Stimulated activated CD8-positive, alpha-beta memory T cell treated with anti-CD3 and anti-CD28 coated beads, Interleukin-12 subunit alpha, Interleukin-12 subunit beta, amount 100 ng/mL, for 24 hours (primary cell): ENCODE measurements around the gene RNMT.
"Not testable (repeated sequence)": the region's sequence is repeated elsewhere in the genome, so short reads cannot be mapped to it uniquely, and the experiment has no call there.

Experiments used
- DNase-seq: peaks from one replicate; pipeline ENCODE4 v3.0.0-alpha.2; 2020; ENCODE audit errors: extremely low read depth

The RNMT gene

DNA sequence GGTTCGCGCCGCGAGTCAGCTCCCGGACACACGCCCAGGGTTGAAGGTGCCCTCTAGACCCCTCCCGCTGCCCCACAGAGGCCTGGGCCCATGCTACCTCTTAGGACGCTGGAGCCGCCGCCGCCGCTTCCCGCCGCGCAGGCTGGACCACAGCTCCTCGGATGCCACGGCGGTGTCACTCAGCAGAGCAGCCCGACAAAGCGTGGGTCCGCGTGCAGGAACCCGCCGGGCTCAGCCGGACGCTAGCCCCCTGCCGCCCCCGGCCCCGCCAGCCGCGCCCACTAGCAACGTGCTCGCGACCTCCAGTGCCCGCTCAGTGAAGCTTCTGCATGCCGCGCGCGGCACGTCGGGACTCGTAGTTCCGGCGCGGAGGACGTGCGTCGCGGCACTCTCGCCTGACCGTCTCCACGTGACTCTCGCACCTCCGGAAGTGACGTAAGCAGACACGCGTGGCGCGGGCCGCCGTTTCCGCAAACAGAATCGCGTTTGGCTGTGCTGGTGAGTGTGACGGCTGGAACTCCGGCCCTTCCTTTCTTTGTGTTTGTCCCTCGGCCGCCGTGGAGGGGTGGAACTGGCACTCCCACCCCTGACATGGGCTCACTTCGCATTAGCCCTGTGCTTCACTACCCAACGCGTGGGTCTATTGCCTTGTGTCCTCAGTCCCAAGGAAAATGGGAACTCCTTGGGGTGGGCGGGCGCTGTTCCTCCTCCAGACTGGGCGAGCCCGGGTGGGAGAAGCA lies at the start of gene RNMT, which contains the start of gene FAM210A:
TSS of gene RNMT (plus strand) at position 442 of the 740 bp plus-strand sequence. CDS start 4,845 bp downstream, outside the sequence.
TSS of gene FAM210A (minus strand) at position 327 of the 740 bp plus-strand sequence. CDS start 44,481 bp downstream, outside the sequence.
- DNase-seq, result peak; percentile 85

DNA sequence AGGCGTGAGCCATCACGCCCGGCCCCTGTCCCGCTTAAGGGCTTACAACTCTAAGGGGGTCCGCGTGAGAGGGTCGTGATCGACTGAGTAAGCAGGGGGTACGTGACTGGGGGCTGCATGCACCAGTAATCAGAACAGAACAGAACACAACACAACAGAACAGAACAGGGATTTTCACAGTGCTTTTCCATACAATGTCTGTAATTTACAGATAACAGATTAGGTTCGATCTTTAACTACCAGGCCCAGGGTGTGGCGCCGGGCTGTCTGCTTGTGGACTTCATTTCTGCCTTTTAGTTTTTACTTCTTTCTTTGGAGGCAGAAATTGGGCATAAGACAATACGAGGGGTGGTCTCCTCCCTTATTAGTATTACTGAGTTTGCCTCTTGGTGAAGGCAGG lies 49.1 kb upstream of the RNMT start:
- DNase-seq, result not testable (repeated sequence)

DNA sequence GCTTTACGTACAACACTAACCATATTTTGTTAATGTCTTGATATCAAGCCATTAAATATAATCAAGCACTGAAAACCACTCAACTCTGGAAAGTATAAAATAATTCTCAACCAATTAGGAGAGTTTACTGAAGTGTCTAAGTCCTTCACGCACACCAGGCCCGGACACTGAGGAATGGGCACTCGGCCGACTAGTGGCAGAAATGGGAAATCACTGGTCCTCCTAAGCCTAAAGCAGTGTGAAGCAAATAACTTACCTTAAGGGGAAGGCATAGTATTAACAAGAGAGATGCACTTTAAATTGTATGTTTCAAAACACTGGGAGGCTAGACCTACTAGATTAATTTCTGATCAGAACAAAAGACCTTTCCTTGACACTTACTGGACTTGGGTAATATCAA lies 45.9 kb upstream of the RNMT start:
- no peak for DNase-seq

DNA sequence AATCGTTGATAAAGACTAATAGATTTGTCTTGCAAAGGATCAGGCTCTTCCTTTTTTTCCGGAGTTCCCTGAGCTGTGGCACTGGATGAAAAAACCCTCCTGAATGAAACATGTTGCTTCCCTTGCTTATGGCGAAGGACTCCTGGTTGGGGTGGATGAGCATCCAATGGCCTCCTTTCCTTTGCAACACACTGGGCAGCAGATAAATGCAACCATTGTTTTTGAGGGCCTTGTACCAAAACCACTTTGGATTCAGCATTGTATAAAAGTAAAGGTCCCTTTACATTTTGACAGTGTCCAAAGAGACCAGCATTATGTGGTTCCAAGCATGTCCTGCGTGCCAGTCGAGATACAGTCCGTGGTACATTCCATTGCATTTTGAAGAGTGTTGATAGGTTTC lies 44.8 kb upstream of the RNMT start:
- no peak for DNase-seq

DNA sequence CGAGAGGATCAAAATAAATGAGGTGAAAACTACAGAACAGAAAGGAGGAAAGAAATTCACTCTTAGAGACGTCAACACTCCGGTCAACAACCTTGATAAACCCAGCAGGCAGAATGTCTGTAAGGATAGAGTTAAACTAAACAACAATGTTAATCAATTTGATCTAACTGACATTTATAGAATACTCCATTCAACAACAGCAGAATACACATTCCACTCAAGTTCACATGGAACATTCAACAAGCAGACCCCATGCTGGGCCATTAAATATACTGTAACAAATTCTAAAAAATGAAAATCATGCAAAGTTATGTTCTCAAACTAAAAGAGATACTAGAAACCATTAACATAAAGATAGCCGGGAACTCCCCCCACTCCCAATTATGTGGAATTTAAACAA lies 41.9 kb upstream of the RNMT start:
- no peak for DNase-seq

DNA sequence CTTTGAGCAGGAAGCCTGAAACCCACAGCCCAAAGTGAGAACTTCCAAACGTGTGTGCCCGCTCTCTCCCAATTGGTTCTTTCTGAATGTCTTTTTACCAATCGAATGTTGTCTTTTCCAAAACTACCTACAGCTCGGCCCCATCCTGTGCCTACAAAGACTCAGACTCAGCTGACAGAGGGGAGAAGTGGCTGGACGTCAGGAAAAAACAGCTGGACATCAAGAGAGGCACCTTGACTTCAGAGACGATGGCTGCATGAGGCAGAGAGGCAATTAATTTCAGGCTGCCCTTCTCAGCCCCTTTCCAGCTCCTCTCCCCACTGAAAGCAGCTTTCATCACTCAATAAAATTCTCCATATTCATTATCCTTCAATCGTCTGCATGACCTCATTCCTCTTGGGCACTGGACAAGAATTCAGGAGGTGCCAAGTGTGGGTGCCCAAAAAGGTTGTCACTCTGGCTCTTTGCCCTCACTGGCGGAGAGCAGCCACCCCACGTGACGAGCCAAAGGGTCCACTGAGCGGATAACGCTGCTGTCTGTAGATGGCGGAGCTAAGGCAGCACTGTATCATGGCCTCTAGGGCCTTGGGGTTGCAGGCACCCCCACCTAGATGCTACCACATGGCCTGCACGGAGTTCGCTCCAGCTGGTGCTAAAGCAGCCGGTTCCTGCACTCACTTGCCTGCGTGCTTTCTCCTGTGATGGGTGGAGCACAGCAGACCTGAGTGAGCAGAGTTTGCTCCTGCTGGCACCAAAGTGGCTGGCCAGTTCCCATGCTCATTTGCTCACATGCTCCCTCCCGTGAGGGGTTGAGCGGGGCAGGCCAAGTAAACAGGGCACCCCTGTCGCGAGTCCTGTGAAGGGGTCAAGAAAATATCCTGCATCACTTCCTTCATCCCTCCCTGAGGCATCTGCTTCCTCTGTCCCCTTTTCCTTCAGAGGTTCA lies 38.0 kb upstream of the RNMT start:
- DNase-seq, result no peak

DNA sequence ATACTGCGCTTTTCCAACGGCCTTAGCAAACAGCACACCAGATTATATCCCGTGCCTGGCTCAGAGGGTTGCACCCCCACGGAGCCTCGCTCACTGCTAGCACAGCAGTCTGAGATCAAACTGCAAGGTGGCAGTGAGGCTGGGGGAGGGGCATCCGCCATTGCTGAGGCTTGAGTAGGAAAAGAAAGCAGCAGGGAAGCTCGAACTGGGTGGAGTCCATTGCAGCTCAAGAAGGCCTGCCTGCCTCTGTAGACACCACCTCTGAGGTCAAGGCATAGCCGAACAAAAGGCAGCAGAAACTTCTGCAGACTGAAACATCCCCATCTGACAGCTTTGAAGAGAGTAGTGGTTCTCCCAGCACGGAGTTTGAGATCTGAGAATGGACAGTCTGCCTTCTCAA lies 36.4 kb upstream of the RNMT start:
- not testable (repeated sequence) for DNase-seq

DNA sequence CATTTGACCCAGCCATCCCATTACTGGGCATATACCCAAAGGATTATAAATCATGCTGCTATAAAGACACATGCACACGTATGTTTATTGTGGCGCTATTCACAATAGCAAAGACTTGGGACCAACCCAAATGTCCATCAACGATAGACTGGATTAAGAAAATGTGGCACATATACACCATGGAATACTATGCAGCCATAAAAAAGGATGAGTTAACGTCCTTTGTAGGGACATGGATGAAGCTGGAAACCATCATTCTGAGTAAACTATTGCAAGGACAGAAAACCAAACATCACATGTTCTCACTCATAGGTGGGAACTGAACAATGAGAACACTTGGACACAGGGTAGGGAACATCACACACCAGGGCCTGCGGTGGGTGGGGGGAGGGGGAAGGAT lies 31.1 kb upstream of the RNMT start:
- not testable (repeated sequence) for DNase-seq

DNA sequence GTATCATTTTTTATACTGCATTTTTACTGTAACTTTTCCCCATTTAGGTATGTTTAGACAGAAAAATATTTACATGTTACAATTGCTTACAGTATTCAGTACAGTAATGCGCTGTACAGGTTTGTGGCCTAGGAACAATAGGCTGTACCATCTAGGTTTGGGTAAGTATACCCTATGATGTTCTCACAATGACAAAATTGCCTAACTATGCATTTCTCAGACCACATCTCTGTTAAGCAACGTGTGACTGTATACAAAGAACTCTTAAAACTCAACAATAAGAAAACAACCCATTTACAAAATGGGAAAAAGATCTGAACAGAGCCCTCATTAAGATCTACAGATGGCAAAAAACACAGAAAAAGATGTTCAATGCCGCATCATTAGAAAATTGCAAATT lies 29.5 kb upstream of the RNMT start:
- DNase-seq, result no peak

DNA sequence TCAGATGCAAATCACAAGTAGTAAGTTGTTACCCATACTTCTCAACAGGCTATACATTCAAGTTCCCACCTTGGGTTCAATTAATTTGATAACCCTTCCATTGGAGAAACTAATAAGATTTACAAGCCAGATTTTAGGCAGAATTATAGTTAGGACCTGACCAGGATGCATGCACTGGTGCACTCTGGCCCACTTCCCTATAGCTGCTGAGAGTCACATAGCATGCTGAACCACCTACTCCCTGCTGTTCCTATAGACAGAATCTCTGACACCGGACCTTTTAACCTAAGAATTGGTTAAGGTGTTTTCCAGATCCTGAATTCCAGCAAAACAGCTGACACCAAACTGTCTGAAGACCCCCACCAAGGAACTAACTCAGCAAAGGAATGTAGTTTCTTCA lies 26.3 kb upstream of the RNMT start:
- no peak for DNase-seq

DNA sequence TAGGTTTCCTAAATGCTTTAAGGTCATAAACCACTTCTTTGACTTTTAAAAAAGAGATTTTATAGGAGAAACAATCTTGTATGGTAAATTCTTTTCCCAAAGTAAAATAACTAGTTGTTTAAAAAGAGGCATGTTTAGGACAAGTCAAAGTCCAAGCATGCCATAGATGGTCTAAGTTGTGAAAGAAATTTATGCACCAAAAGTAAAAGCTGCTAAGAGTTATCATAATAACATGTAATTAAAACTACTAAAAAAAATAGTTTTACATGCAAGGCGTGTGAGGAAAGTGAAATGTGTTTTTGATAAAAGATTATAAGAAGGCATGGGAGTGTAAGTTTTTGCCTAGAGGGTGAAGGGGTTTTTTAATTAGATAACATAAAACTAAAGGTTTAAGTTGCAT lies 22.6 kb upstream of the RNMT start:
- DNase-seq, result no peak

DNA sequence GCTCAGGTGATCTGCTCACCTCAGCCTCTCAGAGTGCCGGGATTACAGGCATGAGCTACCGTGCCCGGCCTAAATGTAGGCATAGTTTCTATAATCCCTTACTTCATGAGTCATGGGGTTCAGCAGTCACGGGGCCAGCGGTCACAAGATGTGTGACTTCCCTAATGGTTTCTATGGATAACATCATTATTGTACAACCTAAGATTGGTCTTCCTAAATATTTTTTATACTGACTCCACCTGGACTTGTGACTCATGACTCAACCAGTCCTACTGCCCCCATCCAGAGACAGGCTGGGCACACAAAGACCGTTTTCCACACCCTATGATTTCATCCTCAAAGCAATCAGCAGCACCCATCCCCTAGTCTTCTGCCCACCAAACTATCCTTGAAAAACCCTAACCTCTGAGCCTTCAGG lies 16.1 kb upstream of the RNMT start:
- DNase-seq, result no peak

DNA sequence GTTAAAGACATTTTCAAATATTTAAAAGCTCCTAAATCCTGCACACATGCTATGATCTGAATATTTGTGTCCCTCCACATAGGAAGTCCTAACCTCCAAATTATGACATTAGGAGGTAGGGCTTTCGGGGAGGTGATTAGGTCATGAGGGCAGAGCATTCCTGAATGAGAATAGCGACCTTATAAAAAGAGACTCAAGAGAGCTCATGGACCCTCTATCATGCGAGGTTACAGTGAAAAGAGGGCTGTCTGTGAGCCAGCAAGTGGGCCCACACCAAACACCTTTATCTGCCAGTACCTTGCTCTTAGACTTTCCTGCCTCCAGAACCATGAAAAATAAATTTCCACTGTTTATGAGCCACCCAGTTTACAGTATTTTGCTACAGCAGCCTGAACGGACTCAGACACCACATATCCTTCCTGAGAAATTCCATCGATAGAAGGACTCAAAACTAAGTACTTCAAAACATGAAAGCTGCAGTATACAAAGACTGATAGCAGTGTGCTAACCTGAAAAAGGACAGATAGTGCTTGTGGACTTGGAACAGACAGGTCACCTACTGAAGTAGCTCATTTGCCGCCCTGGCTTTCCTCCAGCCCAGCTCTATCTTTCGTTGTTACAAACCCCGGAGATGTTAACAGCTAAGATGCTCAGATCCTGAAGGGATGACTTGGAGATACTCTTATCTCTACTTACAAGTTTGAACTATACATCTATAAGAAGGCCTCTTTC lies 13.9 kb upstream of the RNMT start:
- no peak for DNase-seq

DNA sequence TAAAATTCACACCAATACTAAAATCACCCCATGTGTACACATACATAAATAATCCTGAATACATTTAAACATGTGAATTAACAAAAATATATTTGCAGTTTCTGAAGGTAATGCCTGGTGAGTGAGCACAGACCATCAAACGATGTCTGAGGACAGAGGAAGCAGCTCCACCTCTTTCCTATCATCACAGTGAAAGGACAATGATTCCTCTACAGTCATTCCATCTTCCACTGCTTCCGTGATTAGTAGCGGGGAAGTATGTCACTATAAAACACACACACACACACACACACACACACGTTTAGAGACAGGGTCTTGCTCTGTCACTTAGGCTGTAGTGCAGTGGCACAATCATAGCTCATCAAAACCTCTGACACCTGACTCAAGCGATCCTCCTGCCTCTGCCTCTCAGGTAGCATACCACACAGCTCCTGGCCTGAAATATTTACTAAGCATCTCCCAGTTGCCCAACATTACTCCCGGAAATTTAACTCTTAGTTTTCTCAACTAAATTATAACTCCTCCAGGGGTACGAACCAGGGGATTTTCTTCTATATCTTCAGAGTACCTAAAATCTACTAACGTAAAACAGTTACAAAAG lies 12.9 kb upstream of the RNMT start:
- DNase-seq, result no peak

DNA sequence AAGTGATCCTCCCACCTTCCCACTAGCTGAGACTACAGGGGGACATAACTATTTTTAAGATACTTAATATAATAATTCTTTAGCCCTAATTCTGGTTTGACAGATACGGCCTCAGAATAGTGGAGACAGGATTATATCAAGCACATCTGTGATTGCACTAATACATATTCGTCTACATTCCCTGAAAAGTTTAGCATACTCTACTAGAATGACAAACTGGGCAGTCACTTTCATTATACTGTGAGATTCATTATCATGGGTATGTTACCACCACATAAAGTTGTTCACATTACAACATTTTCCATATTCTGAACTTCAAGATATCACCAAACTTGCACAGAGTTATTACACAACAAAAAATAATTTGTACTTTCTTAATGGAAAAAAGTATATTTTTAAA lies 11.1 kb upstream of the RNMT start:
- no peak for DNase-seq

DNA sequence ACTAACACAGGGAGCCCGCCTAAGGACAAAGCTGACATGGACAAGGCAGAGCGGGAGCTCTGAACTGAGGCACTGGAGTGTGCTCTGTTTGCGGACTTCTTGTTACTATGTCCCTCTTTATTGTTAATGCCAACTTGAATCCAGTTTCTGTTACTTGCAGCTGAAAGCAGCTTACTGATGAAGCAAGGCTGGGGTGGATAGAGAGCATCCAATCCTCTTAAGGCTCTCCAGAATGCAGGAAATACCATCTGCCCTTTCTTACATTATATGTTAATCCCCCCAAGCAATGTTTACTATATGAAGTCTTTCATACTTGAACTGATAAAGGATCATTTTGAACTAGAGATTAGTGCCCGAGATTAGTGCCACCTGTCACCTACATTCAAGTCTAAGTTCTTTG lies 9.6 kb upstream of the RNMT start:
- DNase-seq, result no peak

DNA sequence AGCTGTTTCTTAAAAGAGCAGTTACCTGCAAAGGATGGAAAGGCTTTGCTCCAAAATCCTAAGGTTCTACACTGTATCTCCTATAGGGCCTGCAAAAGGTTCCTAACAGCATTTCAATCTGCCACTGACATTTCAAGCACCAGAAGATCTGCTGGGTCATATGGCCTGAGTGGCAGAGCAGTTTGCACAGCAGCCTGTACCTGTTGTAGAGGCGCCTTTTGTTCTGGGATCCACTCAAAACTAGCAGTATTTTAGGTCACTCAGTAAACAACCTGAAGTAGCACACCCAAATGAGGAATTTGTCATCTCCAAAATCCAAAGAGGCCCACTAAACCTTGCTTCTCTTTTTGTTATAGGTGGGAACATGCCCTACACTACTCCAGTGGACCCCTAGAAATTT lies 6.3 kb upstream of the RNMT start:
- DNase-seq, result no peak

DNA sequence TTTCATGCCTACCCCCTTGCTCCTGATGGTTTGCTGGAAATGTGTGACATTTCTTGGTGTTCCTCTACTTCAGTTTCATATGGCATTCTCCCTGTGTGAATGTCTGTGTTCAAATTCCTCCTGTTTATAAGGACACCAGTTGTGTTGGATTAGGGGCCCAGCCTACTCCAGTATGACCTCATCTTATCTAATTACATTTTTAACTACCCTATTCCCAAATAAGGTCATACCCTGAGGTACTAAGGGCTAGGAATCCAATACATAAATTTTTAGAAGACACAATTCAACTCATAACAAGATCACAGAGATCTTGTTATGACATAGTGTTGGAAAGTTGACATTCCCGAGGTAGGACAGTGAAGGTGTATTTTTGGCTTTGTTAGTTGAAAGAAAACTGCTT lies 5.6 kb upstream of the RNMT start:
- DNase-seq, result no peak

DNA sequence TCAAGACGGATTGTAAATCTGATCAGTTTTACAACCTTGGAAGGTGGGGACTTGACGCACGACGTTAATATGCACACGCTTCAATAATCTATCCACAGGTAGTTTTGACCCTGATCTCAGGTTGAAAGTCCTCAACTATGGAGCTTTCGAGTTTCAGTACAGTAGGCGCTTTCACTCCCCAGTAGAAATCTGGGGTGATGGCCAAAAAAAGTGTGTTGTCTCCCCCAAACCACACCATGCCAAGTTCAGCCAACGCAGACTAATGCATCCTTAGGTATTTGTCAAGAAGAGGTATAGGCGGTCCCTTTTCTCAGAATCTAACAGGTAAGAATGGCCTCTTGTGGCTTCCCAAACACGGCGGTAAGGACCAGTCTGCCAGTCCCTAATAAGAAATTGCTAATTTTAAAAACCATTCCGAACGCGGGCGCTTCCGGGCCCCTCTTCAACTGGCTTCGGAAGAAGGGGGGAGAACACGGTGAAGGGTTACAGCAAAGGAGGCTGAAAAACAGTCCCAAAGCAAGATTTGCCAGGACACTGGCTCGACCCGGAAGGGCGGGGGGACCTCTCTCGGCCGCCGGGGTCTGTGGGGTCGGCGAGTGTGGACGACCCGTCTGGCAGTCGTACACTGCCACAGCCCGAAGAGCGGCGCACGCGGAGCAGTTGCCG lies 774 bp upstream of the RNMT start:
- no peak for DNase-seq

DNA sequence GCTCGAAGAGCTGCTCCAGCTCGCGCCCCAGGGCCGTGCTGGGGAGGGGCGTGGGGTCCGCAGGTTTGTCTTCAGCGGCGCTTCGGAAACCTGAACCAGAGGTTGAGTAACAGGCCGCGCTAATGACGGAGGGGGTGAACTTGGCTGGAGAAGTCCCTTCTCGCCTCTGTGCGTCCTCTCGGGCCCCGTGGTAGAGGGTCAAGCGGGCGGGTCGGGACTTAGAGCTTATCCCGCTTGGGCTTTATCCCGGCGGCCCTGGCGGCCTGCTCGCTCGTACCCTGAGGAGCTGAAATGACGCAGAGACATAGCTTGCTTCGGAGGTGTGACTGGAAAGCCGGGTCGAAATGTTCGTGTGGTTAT lies 479 bp downstream of the RNMT start:
- peak; percentile 11 for DNase-seq

DNA sequence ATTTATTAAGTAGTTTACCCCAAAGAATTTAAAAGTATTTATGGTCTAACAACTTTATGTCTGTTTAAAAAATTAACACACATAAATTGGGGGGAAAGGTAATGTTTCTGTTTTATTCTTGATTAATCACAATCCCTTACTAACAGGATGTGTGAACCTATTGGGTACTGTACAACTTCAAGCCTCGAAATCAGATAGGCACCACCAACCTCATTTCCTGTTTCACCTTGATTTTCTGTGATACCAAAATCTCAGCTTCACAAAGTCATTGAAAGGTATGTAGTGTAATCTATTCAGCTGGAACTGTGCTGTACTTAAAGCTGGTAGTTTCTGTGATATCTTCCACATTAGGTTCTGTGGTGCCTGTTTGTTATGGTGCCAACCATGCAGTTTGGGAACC lies 4.0 kb downstream of the RNMT start:
- no peak for DNase-seq
